ENCODE results near the gene MCRIP1. TPM values are rescaled to one million over a fixed set of nuclear protein-coding genes. Genes with fewer than 3 reads are reported as not detected.

The MCRIP1 gene
- total RNA-seq, 4 donors from 2014 or later, result 83.5 to 146 (median 114) TPM

DNA sequence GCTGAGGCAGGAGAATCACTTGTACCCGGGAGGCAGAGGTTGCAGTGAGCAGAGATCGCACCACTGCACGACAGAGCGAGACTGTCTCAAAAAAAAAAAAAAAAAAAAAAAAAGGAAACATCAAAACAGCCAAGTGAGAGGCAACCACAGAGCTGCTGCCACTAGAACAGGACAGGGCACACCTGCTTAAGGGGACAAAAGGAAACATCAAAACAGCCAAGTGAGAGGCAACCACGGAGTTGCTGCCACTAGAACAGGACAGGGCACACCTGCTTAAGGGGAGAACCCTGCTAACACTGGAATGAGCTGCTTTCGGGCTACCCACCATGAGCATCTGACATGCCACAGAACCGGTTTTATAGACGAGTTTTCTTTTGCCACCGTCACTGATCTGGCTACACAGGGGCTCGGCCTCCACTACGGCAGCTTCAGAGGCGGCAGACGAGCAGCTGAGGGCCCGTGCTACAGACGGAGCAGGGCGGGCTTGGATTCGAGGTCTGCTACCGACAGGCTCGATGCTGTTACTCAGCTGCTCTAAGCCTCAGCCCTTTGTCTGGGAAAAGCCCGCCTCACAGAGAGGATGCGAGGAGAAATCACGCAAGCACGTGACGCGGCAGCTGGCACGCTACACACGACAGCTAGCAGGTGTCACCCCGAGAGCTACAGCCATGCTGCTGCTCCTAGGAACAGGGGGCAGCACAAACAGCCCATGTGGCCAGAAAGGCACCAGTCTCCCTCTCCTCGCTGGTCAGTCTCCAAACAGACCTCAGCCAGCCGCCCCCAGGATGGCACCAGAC is 25.3 kb upstream of the MCRIP1 start:
- Histone ChIP-seq H3K27me3 (no peaks in the 10 kb centered on the region), H3K4me3 (peak overlapping the region in 3 of 4 donors; percentile 81 to 99 (median 89)), H3K36me3 (peaks cover 29 to 59% (median 56%) of the 10 kb centered on the region in 4 donors), H3K4me1 (peaks cover 40 to 76% (median 57%) of the 10 kb centered on the region in 4 donors), H3K9me3 (no peaks in the 10 kb centered on the region), H3K27ac (replicated peaks in 1 of 4) (no peak overlapping the region)
- no peak for DNase-seq (ENCODE audit: extremely low spot score)
- TF ChIP-seq POLR2AphosphoS5 (IDR thresholded peaks at IDR 0.05) (no peak), EP300 (IDR thresholded peaks at IDR 0.05) (no peak), POLR2A (IDR thresholded peaks at IDR 0.05; ENCODE audit: low read depth) (no peak)
- TF ChIP-seq, protein P1, sequence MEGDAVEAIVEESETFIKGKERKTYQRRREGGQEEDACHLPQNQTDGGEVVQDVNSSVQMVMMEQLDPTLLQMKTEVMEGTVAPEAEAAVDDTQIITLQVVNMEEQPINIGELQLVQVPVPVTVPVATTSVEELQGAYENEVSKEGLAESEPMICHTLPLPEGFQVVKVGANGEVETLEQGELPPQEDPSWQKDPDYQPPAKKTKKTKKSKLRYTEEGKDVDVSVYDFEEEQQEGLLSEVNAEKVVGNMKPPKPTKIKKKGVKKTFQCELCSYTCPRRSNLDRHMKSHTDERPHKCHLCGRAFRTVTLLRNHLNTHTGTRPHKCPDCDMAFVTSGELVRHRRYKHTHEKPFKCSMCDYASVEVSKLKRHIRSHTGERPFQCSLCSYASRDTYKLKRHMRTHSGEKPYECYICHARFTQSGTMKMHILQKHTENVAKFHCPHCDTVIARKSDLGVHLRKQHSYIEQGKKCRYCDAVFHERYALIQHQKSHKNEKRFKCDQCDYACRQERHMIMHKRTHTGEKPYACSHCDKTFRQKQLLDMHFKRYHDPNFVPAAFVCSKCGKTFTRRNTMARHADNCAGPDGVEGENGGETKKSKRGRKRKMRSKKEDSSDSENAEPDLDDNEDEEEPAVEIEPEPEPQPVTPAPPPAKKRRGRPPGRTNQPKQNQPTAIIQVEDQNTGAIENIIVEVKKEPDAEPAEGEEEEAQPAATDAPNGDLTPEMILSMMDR (IDR thresholded peaks at IDR 0.05), result no peak
- WGBS, result 86% methylated on average over 24 of the region's 30 CpGs
- intact Hi-C loops (cut with DNase I), result no loop called here

DNA sequence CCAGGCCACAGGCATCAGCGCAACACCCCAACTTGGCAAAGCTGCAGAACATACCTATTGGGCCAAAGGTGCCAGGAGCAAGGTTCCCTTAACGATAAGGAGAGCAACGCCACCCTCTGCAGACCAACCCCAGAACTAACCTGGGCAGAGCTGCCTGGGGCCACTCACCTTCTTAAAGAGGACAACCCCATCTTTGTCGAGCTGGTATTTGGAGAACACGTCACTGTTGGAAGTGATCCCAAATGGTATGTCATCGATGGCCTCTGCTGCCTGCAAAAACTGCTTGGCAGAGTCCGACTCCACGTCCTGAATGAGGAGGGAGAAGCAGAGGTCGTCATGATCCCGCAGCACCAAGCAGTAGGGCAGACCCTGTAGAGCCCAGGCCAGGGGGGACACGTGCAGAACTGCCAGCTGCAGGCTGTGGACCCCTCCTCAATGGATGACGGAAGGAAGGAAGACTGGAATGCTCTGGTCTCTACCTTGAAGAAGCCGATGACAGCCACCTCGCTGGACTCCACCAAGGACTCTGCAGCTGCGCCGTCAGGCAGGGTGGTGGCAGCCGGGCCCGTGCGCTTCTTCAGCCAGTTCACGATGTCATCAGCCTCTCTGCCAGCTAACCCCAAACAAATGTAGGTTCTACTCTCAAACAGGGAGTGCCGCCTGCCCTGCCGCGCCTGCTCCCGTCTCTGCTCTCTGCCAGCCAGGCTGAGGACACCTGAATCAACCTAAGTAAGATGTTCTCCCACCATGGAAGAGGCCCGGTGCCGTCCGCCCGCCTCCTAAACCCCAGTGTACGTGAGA is 22.1 kb upstream of the MCRIP1 start:
- no peak overlapping the region for H3K4me3 ChIP-seq
- intact Hi-C loops (cut with DNase I), result loop anchor here (5.0 kb wide), 1 partner anchor 42 kb away; no protein-coding TSS in a partner anchor
- no peak overlapping the region for H3K27ac ChIP-seq (replicated peaks in 1 of 4)
- TF ChIP-seq, protein P1 (IDR thresholded peaks at IDR 0.05), result no peak
- TF ChIP-seq POLR2A (IDR thresholded peaks at IDR 0.05; ENCODE audit: low read depth), result no peak
- H3K9me3 ChIP-seq, result no peaks in the 10 kb centered on the region
- no peak for DNase-seq (ENCODE audit: extremely low spot score)
- peaks cover 20 to 54% (median 37%) of the 10 kb centered on the region in 4 donors for H3K4me1 ChIP-seq
- WGBS, result 77% methylated on average over 19 of the region's 29 CpGs
- no peaks in the 10 kb centered on the region for H3K27me3 ChIP-seq
- H3K36me3 ChIP-seq, result peaks cover 47 to 89% (median 85%) of the 10 kb centered on the region in 4 donors

DNA sequence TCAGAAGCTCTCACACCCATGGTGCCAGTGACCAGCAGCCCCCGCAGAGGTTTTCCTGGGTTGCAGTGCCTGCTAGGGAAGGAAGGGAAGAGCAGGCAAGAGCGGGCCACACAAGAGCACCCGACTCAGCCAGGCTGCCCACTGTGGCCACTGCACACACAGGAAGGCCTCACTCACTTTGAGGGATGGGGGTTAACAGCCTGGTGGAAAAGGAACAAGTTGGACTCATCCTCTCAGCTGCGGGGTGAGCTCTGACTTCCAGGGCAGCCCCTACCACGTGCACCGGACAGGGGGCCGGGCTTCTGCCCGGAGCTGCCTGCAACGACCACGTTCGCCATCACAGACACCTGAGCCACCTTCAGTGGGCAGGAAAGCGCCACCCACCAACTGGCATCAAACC is 19.1 kb upstream of the MCRIP1 start:
- DNase-seq (ENCODE audit: extremely low spot score), result no peak
- H3K27me3 ChIP-seq, result no peaks in the 10 kb centered on the region
- TF ChIP-seq EP300 (IDR thresholded peaks at IDR 0.05) (no peak), POLR2A (IDR thresholded peaks at IDR 0.05; ENCODE audit: low read depth) (no peak), POLR2AphosphoS5 (IDR thresholded peaks at IDR 0.05) (no peak)
- TF ChIP-seq, protein P1 (IDR thresholded peaks at IDR 0.05), result no peak
- WGBS, result 88% methylated on average over 10 of the region's 12 CpGs
- H3K4me1 ChIP-seq, result peaks cover 0 to 25% (median 10%) of the 10 kb centered on the region in 4 donors
- no peaks in the 10 kb centered on the region for H3K9me3 ChIP-seq
- intact Hi-C loops (cut with DNase I), result loop anchor here (5.0 kb wide), 1 partner anchor 45 kb away; no protein-coding TSS in a partner anchor
- no peak overlapping the region for H3K27ac ChIP-seq (replicated peaks in 1 of 4)
- H3K4me3 ChIP-seq, result no peak overlapping the region
- peaks cover 46 to 98% (median 94%) of the 10 kb centered on the region in 4 donors for H3K36me3 ChIP-seq

DNA sequence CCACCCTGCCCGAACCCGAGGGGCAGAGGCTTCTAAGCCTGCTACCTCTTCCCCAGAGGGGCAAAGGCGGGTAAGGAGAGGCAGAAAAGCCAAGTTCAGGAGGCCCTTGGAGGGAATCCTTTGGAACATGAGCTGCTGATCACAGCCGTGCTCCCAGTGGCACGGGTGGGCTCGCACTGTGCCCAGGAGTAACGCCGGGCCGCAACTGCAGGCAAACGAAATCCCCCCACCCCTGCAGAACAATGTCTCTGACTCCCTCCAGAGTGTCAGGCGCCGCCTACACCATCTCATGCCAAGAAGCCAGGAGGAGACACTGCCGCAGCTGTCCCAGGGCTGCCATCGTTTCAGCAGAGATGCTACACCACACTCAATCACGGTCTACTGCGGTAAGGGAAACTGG is 18.3 kb upstream of the MCRIP1 start:
- Histone ChIP-seq H3K27ac (replicated peaks in 1 of 4) (no peak overlapping the region), H3K4me3 (no peak overlapping the region), H3K4me1 (peaks cover 0 to 20% (median 7%) of the 10 kb centered on the region in 4 donors), H3K36me3 (peaks cover 55 to 98% (median 94%) of the 10 kb centered on the region in 4 donors), H3K27me3 (no peaks in the 10 kb centered on the region), H3K9me3 (no peaks in the 10 kb centered on the region)
- 92% methylated on average over 14 of the region's 16 CpGs for WGBS
- no peak for DNase-seq (ENCODE audit: extremely low spot score)
- no peak for TF ChIP-seq POLR2AphosphoS5 (IDR thresholded peaks at IDR 0.05)
- no peak for TF ChIP-seq POLR2A (IDR thresholded peaks at IDR 0.05; ENCODE audit: low read depth)
- TF ChIP-seq EP300 (IDR thresholded peaks at IDR 0.05), result no peak
- TF ChIP-seq, protein P1 (IDR thresholded peaks at IDR 0.05), result no peak
- intact Hi-C loops (cut with DNase I), result loop anchor here (5.0 kb wide), 1 partner anchor 46 kb away; no protein-coding TSS in a partner anchor

All from esophagus muscularis mucosa (tissue), 4 donors.